NCI-H82 treated with DMSO at 0.1 percent for 48 hours (cell line): ENCODE measurements around the gene C22orf42.
"Not testable (repeated sequence)": the region's sequence is repeated elsewhere in the genome, so short reads cannot be mapped to it uniquely, and the experiment has no call there.

Source experiments
- DNase-seq: peaks from one replicate; lab custom pipeline; 2025; ENCODE audit not compliant: unreplicated experiment; lab: John Stamatoyannopoulos, UW

The C22orf42 gene

DNA sequence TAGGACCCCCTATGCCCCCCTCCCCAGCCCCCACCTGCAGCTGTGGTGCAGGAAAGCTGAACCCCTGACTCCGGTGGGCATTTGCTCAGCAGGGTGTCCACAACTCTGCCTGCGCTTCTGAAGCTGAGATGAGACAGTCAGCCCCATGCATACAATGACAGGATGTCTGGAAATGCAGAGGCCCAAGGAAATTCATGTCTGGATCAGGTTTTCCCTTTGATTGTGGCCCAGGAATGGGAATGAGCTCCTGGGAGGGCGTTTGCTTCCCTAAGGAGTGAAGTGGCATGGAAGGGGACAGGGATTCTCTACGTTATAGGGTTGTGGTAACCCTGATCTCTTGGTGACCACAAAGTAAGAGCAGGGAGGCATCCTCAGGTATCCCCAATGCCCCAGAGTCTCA is 22.2 kb downstream of the C22orf42 start:
- not testable (repeated sequence) for DNase-seq

GRCh38 chr22:32135958-32136357 is 23.1 kb downstream of the C22orf42 start:
- DNase-seq = not testable (repeated sequence)

- not testable (repeated sequence) for DNase-seq
Measured at GRCh38 chr22:32134796-32135195, 24.3 kb downstream of the C22orf42 start.

GRCh38 chr22:32132783-32133182 is 26.3 kb downstream of the C22orf42 start:
- no peak for DNase-seq

DNA sequence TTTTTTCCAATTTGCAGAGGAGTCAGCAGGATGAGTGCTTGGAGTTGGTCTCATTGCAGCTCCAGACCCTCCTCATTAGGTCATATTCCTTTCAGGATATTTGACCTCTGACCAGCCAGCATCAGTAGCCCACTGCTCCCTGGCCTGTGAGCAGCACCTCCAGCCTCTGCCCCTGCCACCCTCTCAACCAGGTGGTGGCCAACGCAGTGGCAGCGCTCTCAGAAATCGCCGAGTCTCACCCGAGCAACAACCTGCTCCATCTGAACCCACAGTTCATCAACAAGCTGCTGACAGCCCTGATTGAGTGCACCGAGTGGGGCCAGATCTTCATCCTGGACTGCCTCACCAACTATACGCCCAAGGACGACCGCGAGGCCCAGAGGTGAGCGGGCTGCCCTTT is 27.0 kb downstream of the C22orf42 start:
- no peak for DNase-seq

GRCh38 chr22:32130464-32130863 is 28.6 kb downstream of the C22orf42 start:
- no peak for DNase-seq

- no peak for DNase-seq
Measured at GRCh38 chr22:32127904-32128303, 31.2 kb downstream of the C22orf42 start.

GRCh38 chr22:32123657-32124056 is 35.4 kb downstream of the C22orf42 start:
- no peak for DNase-seq

DNA sequence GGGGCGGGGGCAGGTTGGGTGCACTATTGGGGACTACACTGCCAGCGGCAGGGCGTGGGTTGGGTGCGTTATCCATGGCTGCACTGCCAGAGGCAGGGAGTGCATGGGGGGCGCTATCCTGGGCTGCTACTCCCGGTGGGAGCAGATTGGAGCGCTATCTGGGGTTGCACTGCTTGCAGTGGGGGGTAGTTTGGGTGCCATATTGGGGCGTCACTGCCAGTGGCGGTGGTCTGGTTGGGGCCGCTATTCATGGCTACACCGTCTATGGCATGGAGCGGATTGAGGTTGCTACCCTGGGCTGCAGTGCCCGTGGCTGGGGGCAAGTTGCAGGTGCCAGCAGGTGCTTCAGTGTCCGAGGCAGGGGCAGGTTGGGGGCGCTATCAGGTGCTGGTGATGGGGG is 36.2 kb downstream of the C22orf42 start:
- DNase-seq = no peak

DNA sequence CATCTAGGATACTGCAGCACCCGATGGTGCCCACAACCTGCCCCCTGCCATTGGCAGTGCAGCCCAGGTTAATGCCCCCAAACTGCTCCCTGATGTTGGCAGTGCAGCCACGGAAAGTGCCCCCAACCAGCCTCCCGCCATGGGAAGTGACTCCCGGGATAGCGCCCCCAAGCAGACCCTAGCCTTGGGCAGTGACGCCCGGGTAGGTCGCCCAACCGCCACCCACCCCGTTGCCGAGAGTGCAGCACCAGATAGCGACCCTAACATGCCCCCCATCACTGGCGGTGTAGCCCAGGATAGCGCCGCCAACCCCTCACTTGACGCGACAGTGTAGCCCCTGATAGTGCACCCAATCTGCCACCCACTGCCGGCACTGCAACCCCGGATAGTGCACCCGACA is 38.5 kb downstream of the C22orf42 start:
- no peak for DNase-seq

DNA sequence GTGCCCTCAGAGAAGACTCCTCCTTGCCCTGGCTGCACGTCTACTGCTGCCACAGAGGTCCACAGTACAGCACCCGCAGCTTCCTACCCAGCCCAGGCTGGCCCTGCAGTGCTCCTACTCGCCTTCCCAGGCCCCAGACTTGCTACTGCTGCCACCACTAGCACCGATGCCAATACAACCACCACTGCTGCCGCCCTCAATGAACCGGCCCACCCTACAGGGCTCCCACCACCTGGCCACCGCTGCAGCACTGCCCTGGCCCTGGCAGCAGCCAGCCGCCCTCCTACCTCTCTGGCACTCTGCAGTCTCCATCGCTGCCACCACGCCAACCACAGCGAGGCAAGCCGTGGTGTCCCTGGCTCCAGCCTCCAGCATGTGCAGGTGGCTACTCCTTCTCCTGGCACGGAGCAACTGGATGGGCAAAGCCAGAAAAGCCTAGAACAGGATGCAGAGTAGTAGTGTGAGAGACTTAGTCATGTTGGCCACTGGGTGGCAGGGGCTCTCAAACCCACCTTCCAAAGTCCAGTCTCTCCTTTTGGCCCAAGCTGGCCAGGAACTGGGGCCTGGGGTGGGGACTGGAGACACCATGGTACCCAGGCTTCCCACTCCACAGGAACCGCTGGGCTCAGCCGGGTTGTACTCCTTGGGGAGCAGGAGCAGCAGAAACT is 39.4 kb downstream of the C22orf42 start:
- no peak for DNase-seq

DNA sequence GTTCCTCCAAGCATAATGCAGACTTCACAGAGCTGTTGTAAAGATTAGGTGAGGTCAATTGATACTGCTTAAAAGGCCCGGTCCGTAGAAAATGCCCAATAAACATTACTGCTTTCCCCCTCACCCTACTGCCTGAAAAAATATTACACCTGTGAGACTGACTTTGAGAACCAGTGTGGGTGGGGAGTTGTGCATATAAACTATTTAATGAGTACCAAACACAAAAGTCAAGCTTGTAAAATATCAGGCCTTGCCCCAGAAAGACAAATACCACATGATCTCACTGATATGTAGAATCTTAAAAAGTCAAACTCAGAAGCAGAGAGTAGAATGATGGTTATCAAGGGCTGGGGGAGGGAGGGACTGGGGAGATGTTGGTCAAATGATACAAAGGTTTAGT is 46.7 kb downstream of the C22orf42 start:
- no peak for DNase-seq

DNA sequence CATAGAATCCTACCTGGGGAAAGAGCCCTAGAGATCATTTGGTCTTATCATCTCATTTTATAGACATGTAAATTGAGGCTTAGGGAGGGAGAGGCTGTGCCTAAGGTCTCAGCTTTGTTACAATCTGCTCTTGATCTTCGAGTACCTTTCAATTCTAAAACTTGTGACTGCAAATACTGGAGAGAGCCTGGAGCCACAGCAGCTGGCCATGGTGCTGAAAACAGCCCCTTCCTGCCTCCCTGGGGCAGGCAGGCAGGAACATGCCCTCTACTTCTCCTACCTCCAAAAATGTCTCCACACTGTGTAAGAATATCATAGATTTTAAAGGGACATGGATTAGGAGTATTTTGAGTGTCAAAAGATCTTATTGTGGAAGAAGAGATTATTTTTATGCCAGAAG is 52.2 kb downstream of the C22orf42 start:
- DNase-seq = no peak

DNA sequence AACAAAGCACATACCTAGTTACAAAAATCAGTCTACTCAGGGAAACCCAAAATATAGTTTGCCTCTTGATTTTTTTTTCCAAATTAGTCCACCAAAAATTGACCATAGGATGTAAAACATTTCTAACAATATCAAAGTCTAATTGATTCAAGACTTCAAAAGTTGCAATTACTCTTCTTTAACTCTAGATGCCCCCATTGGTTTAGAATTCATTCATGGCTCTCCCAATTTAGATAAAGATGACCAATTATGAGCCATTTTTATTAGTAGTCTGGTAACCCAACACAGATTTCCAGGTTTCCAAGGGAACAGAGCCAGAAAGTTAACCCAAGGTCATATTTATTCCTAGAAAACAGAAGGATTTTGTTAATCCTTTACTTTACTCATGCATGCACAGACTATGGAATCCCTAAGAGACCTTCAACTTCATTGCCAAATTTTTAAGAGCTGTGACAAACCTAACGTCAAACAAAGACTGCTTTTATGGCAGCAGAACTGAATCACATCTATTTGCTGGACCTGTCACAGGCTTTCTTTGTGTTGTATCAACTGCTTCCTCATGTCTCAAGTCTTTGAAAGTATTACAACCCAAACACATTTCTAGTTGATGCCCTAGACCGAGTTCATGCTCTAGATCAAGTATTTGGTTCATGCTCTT is 55.3 kb downstream of the C22orf42 start:
- DNase-seq = no peak

- DNase-seq = no peak
Measured at GRCh38 chr22:32100711-32101110, 58.4 kb downstream of the C22orf42 start.
